Bone marrow (tissue), 2 donors: ENCODE results near the gene IZUMO1R.
"Not testable (repeated sequence)": the region's sequence is repeated elsewhere in the genome, so short reads cannot be mapped to it uniquely, and the experiment has no call there.

ENCODE experiments used
- DNase-seq, 2 donors: peaks; one replicate each; lab custom pipeline; 2025; lab: John Stamatoyannopoulos, UW

IZUMO1R gene

DNA sequence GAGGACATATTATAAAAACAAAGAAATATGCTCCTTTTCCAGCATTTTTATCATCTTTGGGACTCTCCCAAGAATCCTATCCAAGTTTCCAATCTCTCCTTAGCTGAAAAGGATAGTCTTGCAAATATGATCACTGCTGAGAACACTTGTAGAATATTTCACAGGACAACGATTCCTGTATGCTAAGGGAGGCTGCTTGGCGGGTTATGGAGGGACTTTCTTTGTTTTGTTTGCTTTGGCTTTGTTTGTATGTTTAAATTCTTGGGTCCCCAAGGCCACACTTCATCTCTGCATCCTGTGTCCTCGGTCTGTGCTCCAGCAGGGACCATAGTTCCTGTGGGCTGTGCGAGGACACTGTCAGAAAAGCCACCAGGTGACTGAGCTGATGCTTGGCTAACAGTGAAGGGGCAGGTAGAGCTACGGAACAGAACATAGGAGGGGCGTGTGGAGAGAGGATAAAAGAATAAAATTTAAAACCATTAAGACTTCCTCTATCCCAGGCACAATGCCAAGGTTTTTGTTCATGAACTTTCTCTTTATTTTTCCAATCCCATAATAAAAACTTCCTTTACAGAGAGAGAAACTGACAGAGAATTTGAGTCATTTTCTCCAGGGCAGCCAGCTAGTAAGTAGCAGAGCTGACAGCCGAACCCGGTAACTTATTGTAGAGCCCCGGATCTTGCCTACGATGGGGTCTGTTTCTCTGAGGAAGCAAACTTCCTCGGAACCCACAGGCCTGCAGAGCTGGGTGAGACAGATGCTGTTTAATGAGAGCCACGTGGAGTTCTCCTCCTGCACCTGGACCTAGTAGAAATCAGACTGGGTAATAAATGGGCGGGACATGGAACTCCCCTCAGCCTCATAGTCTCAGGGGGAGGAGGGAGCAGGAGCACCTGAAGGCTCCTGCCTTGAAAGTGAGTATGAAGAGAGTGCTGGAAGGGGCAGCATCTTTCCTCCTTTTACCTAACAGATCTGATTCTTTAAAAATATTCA is at the start of gene IZUMO1R:
IZUMO1R (plus strand) TSS at position 615 of the 993 bp plus-strand sequence. CDS start 1,057 bp downstream, outside the sequence.
- no peak for DNase-seq

- DNase-seq = no peak
Observed at GRCh38 chr11:94271885-94272372, 32.5 kb upstream of the IZUMO1R start.

GRCh38 chr11:94272738-94273313 is 31.6 kb upstream of the IZUMO1R start:
- DNase-seq = no peak

DNA sequence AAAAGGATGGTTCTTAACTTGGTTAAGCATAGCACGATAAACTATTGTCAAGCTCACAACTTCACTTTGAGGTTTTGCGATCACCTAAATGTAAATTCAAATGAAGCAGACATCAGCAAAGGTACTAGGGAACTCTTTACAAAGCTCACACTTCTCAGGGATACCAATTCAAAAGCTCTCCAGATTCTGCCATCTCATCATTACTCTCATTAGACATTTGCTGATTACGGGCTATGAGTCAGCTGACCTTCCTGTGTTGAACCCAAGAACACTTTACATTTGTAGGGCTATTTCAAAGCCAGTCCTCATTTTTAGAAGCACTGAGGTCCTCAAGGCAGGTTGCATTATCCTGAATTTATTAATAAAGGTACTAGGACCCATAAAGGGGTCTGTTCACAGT is 28.4 kb upstream of the IZUMO1R start:
- no peak for DNase-seq

- DNase-seq = no peak
Observed at GRCh38 chr11:94276943-94277342, 27.4 kb upstream of the IZUMO1R start.

DNA sequence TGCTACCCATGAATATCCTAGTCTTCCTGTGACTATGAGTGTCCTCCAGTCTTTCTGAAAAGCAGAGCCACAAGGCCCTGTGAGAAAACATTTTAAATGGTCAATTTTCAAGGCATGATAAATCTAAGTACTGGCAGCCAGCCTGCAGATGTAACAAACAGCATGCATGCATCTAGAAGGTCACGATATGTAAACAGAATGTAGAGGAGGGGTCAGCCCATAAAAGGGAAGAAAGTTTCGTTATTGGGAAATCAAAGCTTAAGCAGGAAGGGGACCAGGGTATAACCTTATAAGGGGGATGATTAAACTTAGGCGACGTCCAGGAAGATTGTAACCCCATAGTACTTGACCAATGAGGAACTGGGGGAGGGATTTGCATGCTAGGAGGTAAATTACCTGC is 26.2 kb upstream of the IZUMO1R start:
- not testable (repeated sequence) for DNase-seq

- no peak for DNase-seq
Observed at GRCh38 chr11:94279996-94280395, 24.4 kb upstream of the IZUMO1R start.

- DNase-seq = no peak
Observed at GRCh38 chr11:94281324-94281723, 23.1 kb upstream of the IZUMO1R start.

DNA sequence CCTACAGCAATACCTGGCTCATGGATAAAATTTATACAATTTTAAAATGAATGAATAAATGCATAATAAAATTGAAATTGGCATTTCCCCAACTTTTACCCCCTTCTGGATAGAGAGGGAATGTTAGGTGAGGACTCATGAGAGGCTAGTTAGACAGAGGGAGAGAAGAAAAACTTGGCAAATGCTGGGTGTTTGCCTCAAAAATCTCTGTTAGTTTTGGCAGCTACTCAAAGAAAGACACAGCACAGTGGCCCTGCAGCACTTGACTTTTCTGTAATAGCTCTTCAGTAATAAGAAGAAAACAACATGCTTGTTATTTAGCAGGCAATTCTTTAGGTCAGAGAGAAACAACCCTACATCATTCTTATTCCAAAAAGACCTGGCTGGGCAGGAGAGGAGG is 20.7 kb upstream of the IZUMO1R start:
- DNase-seq = no peak

DNA sequence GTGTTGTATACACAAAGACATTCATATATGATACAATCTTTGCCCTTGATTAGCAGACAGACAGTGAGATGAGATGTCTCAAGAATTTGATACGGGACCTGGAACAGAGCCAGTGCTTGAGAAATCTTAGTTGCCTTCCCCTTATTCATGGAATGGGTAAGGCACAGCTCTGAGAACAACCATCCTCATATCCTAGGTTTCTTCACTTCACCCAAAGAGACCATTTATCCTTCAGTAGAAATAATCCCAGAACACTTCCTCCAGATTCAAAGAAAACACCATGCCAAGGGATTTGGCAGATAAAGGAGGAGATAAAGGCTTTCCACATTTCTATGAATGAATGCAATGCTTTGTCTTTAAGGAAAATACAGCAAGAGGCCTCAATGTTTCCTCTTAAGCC is 8.8 kb upstream of the IZUMO1R start:
- DNase-seq = no peak

GRCh38 chr11:94297985-94298576 is 6.3 kb upstream of the IZUMO1R start:
- DNase-seq = no peak

DNA sequence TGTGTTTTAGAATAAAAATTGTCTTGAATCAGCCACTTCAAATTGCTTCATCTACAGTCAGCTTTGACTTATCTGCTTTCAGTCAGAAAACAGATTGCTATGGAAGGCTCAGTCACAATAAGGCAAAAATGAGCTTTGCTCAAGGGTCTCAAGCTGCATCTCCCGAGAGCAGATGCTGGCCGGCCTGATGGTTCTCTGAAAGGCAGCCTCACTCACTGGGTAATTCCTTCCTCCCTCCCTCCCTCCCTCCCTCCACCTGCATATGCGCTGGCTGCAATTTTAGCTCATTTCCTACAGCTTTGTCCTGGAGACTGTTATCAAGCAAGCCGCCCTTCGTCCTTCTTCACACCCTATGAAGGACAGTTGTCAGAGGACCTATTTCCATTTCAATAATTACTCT is 1.6 kb upstream of the IZUMO1R start:
- no peak for DNase-seq

GRCh38 chr11:94305146-94305545 is 766 bp downstream of the IZUMO1R start:
- no peak for DNase-seq

DNA sequence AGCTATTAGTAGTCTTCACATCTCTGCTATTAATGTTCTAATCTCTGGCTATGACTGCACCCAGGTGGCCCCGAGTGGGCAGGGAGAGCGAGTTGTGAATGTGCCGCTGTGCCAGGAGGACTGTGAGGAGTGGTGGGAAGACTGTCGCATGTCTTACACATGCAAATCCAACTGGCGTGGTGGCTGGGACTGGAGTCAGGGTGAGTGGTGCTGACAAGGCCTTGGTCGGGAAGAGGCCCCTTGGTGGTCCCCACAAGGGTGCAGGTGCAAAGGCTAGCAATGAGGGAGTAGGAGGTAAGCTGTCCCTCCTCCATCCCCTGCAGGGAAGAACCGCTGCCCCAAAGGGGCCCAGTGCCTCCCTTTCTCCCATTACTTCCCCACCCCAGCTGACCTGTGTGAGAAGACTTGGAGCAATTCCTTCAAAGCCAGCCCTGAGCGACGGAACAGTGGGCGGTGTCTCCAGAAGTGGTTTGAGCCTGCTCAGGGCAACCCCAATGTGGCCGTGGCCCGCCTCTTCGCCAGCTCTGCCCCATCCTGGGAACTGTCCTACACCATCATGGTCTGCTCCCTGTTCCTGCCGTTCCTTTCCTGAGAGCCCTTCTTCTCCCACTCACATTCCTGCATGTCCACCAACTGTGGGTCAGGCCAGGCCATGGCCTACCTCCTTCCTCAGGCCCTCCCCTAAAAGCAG is 2.9 kb downstream of the IZUMO1R start:
- DNase-seq = no peak

DNA sequence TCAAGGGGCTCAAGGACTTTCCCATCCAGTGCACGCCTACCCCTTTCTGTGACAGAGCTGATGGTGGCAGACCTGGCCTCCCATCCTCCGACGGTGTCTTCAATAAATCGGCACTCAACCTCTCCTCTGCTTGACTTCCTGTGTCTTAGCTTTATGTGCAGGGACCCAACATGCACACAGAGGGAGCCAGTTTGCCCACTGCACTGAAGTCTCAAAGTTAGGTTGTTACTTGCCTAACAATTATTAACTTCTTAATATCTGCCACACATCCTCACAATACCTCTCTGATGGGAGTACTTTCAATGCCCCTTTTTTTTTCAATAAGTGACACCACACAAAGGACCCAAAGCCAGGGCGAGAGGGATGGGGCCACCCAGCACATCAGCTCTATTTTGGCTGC is 3.6 kb downstream of the IZUMO1R start:
- DNase-seq = no peak

- no peak for DNase-seq
Observed at GRCh38 chr11:94309757-94310156, 5.4 kb downstream of the IZUMO1R start.

DNA sequence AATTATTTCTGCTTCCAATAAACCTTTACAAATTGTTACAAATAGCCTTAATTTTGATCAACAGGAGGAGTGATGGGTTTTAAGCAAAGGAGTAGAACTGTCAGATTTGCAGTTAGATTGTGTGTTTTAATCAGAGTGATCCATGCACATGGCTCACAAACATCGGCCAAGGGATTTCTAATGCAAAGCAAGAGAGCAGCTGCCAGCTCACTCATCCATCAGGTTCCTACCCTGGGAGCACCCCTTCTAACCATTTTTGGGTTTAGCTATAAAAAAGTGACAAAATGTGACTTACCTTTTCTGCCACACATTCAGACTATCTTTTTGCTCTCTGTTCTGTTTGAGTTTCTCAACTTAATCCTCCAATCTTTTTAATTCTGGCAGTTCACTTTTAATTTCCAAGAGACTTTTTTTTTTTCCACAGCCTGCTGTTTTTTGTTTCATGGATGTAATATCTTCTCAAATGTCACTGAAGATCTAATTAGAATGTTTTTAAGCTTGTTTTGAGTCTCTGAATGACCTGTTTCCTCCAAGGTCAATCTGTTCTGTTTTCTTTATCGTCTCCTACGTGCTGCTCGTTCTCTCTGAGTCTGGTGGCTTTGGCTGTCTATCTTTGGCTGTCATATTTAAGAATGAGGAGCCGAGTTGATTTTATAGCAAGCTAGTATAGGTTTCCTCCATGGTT is 6.0 kb downstream of the IZUMO1R start:
- no peak for DNase-seq

DNA sequence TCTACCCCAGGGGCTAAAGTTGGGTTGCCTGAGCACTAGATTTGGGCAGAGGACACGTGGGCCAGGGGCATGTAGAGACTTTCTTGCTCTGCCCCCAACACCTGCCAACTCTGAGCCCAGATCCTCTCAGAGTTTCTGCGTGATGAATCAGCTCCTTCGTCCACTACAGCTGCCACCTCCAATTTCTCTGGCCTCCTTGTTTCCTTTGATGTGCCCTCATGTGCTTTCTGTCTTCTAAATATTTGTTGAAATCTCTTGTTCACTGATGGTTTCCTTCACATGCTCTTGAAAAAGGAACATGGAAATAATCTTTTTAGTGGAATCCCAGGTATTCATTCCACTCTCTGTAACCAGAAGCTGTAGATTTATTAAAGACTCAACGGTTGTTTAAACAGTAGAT is 8.0 kb downstream of the IZUMO1R start:
- no peak for DNase-seq

GRCh38 chr11:94314064-94314463 is 9.7 kb downstream of the IZUMO1R start:
- no peak for DNase-seq

- no peak for DNase-seq
Observed at GRCh38 chr11:94315664-94316063, 11.3 kb downstream of the IZUMO1R start.

GRCh38 chr11:94322501-94322900 is 18.1 kb downstream of the IZUMO1R start:
- no peak for DNase-seq

GRCh38 chr11:94325681-94326080 is 21.3 kb downstream of the IZUMO1R start:
- DNase-seq = peak; percentile 2 to 40
